GM10266 (cell line): ENCODE data around the gene AKAP12.

Source experiments
- DNase-seq: peaks from one replicate; pipeline ENCODE4 v3.0.0; 2012; ENCODE audit errors: extremely low spot score
- TF ChIP-seq, protein P1 (sequence below): IDR thresholded peaks from 2 replicates; pipeline ENCODE4 v1.5.1; 2012; ENCODE audit warnings: mild to moderate bottlenecking, low read depth; ENCODE audit not compliant: control insufficient read depth, insufficient read depth; ENCODE audit errors: missing control alignments

AKAP12 gene

DNA sequence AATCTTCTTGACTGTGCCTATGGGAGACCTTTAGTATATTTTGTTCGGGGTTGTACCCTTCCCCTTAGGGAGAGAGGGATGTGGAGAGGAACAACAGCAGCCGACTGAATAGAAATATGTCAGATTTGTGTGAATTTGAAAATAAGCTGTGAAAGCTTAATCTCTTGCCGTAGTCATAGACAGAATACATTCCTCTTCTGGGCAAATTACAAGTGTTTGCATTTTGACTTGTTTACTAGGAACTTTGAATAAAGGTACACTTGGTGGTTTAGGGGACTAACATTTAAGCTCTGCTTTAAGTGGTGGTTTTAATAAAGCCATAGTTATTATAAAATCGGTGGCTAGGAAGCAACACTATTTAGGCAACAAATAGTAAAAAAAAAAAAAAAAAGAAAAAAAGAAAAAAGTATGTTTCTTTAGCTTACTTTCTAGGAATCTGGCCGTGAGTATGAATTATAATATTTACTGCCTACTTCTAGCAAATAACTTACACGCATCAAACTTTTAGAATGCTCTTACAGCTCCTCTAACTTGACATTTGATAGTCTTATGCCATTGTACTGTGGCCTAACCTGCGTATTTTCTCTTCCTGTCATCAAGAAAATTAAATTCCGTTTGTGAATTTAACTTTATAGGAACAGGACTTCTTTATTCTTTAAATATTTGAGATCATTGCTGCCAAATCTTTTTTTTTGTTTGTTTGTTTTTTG, 86.5 kb downstream of the AKAP12 start:
- TF ChIP-seq, protein P1, sequence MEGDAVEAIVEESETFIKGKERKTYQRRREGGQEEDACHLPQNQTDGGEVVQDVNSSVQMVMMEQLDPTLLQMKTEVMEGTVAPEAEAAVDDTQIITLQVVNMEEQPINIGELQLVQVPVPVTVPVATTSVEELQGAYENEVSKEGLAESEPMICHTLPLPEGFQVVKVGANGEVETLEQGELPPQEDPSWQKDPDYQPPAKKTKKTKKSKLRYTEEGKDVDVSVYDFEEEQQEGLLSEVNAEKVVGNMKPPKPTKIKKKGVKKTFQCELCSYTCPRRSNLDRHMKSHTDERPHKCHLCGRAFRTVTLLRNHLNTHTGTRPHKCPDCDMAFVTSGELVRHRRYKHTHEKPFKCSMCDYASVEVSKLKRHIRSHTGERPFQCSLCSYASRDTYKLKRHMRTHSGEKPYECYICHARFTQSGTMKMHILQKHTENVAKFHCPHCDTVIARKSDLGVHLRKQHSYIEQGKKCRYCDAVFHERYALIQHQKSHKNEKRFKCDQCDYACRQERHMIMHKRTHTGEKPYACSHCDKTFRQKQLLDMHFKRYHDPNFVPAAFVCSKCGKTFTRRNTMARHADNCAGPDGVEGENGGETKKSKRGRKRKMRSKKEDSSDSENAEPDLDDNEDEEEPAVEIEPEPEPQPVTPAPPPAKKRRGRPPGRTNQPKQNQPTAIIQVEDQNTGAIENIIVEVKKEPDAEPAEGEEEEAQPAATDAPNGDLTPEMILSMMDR: no peak
- no peak for DNase-seq

- TF ChIP-seq, protein P1: no peak
- DNase-seq: no peak
These were observed 87.3 kb downstream of the AKAP12 start for GRCh38 chr6:151327101-151327500.

DNA sequence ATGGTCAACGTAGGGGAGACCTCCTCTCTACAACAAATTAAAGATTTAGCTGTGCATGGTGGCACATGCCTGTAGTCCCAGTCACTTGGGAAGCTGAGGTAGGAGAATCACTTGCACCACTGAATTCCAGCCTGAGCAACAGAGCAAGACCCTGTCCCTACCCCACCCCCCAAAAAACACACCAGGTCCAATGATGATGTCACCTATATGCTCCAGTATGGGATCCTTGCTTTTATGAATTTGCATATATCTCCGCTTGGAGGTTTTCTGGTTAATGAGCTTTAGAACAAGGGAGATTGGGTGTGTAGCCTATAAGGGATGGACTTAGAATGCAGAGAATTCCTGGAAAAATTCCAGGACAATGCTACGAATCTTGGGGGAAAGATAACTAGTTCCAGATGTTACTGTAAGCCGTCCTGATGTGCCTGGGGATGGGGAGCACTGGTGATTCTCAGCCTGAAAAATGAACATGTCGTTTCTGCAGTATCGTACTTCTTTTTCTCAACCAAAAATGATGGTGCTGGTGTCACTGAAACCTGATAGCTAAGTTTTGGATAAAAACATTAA, 90.4 kb downstream of the AKAP12 start:
- no peak for DNase-seq
- TF ChIP-seq, protein P1: no peak

DNA sequence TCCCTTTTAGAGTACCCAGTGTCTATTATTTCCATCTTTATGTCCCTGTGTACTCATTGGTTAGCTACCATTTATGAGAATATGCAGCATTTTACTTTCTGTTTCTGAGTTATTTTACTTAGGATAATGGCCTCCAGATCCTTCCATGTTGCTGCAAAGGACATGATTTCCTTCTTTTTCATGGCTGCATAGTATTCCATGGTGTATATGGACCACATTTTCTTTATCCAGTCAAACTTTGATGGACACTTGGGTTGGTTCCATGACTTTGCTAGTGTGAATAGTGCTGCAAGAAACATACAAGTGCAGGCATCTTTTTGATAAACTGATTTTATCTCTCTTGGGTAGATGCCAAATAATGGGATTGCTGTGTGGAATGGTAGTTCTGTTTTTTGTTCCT, 96.2 kb downstream of the AKAP12 start:
- no peak for DNase-seq
- TF ChIP-seq, protein P1: no peak

DNA sequence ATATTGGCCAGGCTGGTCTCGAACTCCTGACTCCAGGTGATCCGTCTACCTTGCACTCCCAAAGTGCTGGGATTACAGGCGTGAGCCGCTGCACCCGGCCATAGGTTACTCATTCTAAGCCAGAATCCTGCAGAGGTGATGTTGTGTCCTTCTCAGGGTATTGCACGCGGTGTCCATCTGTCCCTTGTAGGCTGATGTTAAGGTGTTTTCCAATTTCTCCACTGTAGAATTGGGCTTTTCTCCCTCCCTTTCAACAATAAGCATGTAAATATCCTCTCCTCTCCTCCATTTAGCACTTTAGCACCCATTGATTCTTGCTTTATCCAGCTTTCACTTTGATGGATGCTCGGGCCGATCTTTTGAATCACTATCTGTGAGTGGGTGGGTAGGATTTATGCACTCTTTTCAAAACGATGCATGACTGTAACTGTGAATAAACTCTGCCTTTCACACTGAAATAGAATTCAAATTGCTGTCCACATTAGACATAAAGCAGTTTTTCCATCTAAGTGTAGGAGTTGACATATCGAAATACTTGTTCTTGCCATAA, 99.0 kb downstream of the AKAP12 start:
- TF ChIP-seq, protein P1: no peak
- DNase-seq: no peak

DNA sequence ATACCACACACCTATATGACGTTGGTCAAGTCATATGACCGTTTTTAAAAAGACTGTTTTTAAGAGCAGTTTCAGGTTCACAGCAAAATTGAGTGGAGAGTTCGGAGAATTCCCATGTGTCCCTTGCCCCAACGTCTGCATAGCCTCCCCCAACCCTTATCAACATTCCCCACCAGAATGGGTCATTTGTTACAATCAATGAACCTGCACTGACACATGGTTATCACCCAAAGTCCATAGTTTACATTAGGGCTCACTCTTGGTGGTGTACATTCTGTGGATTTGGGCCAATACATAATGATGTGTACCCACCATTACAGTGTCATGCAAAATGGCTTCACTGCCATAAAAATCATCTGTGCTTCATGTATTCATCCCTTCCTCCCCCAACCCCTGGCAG, 99.6 kb downstream of the AKAP12 start:
- TF ChIP-seq, protein P1: no peak
- DNase-seq: no peak
